IMR-90 (cell line): Measurements from ENCODE around the gene C1QTNF1. TPM values are rescaled to one million over a fixed set of nuclear protein-coding genes. Genes with fewer than 3 reads are reported as not detected.
A peak's percentile ranks its signal among the peaks of the same experiment; 100 is the strongest.

ENCODE experiments used
- ATAC-seq: fragments of 200-7000 bp; cut with Tn5 transposase; 2 replicates; pipeline ENCODE4 v1.9.1; 2020; ENCODE audit warnings: low read depth, mild to moderate bottlenecking, moderate library complexity
- BruUV-seq: library from RNA; stranded (reverse); fragments of 400-500 nt; replicated peaks from 2 replicates; lab custom pipeline; 2021; lab: Mats Ljungman, UMichigan
- CTCF ChIA-PET: fragments of 300-600 bp; formaldehyde crosslinking; extraction: SDS; loops from one replicate; lab custom pipeline; 2021; ENCODE audit warnings: antibody characterized with exemption; lab: Yijun Ruan, JAX
- POLR2A ChIA-PET: fragments of 300-600 bp; sonication (Branson Sonifier 250); formaldehyde crosslinking; loops from one replicate; lab custom pipeline; 2022; ENCODE audit warnings: antibody characterized with exemption; ENCODE audit not compliant: unreplicated experiment; lab: Charles Lee
- DNase-seq: peaks from one replicate; pipeline ENCODE4 v3.0.0; 2013
- H2AFZ ChIP-seq: replicated peaks from 2 replicates; pipeline ENCODE3; 2013; ENCODE audit warnings: low read length, mild to moderate bottlenecking; ENCODE audit not compliant: poor library complexity
- H2AK5ac ChIP-seq: 2 replicates; pipeline ENCODE4 v1.6.1; 2013; ENCODE audit warnings: low read depth, low read length, inconsistent platforms
- H2AK9ac ChIP-seq: replicated peaks from 2 replicates; pipeline ENCODE3; 2013; ENCODE audit warnings: mild to moderate bottlenecking, low read depth, low read length, moderate library complexity; ENCODE audit not compliant: poor library complexity
- H2BK120ac ChIP-seq: 2 replicates; pipeline ENCODE4 v1.6.1; 2013; ENCODE audit warnings: low read depth, low read length, inconsistent platforms
- H2BK15ac ChIP-seq: 3 replicates; pipeline ENCODE4 v1.6.1; 2013; ENCODE audit warnings: low read depth, low read length, inconsistent platforms
- H2BK20ac ChIP-seq: 2 replicates; pipeline ENCODE4 v1.6.1; 2013; ENCODE audit warnings: low read depth, mild to moderate bottlenecking, inconsistent platforms, low read length, moderate library complexity
- H2BK5ac ChIP-seq: 2 replicates; pipeline ENCODE4 v1.6.1; 2013; ENCODE audit warnings: mild to moderate bottlenecking, low read depth, low read length, inconsistent platforms; ENCODE audit not compliant: poor library complexity, severe bottlenecking
- H3K14ac ChIP-seq: replicated peaks from 2 replicates; pipeline ENCODE4 v1.6.1; 2013; ENCODE audit warnings: low read depth, low read length, inconsistent platforms
- H3K18ac ChIP-seq: 2 replicates; pipeline ENCODE4 v1.6.1; 2013; ENCODE audit warnings: low read depth, low read length, control low read depth
- H3K23ac ChIP-seq: 2 replicates; pipeline ENCODE4 v1.6.1; 2013; ENCODE audit warnings: low read depth, low read length, inconsistent platforms
- H3K27ac ChIP-seq: 2 replicates; pipeline ENCODE4 v1.5.1; 2013; ENCODE audit warnings: mild to moderate bottlenecking, control low read depth, low read length; ENCODE audit not compliant: insufficient read depth
- H3K27me3 ChIP-seq: 2 replicates; pipeline ENCODE4 v1.6.1; 2013; ENCODE audit warnings: low read length; ENCODE audit not compliant: control insufficient read depth, insufficient read depth
- H3K36me3 ChIP-seq: 2 replicates; pipeline ENCODE4 v1.6.1; 2013; ENCODE audit warnings: low read length, mixed read lengths; ENCODE audit not compliant: control insufficient read depth, insufficient read depth
- H3K4ac ChIP-seq: 2 replicates; pipeline ENCODE4 v1.6.1; 2013; ENCODE audit warnings: low read depth, low read length, inconsistent platforms
- H3K4me1 ChIP-seq: 2 replicates; pipeline ENCODE4 v1.6.1; 2013; ENCODE audit warnings: low read length, mixed read lengths; ENCODE audit not compliant: control insufficient read depth, insufficient read depth
- H3K4me2 ChIP-seq: 2 replicates; pipeline ENCODE4 v1.6.1; 2013; ENCODE audit warnings: low read depth, mild to moderate bottlenecking, control low read depth, low read length, moderate library complexity
- H3K4me3 ChIP-seq: 2 replicates; pipeline ENCODE4 v1.5.1; 2013; ENCODE audit warnings: low read depth, mild to moderate bottlenecking, control low read depth, low read length, moderate library complexity; ENCODE audit not compliant: insufficient read depth
- H3K56ac ChIP-seq: 2 replicates; pipeline ENCODE4 v1.6.1; 2013; ENCODE audit warnings: low read length, inconsistent platforms; ENCODE audit not compliant: insufficient read depth; ENCODE audit errors: extremely low read depth
- H3K79me1 ChIP-seq, 2 experiments: 2 replicates each; pipeline ENCODE4 v1.6.1; 2013; ENCODE audit warnings: low read length in 2 of 2, inconsistent platforms in 1 of 2, low read depth in 1 of 2
- H3K9ac ChIP-seq: 2 replicates; pipeline ENCODE4 v1.6.1; 2013; ENCODE audit warnings: low read depth, low read length, control low read depth
- H3K9me1 ChIP-seq: 2 replicates; pipeline ENCODE4 v1.6.1; 2013; ENCODE audit warnings: low read length, inconsistent platforms; ENCODE audit not compliant: insufficient read depth
- H3K9me3 ChIP-seq: 2 replicates; pipeline ENCODE4 v1.6.1; 2013; ENCODE audit warnings: low read length; ENCODE audit not compliant: control insufficient read depth, insufficient read depth
- H4K20me1 ChIP-seq: 2 replicates; pipeline ENCODE4 v1.6.1; 2013; ENCODE audit warnings: low read length, inconsistent platforms; ENCODE audit not compliant: insufficient read depth
- H4K5ac ChIP-seq: 2 replicates; pipeline ENCODE4 v1.6.1; 2013; ENCODE audit warnings: mild to moderate bottlenecking, low read depth, low read length, control low read depth
- H4K8ac ChIP-seq, 2 experiments: 2 replicates each; pipeline ENCODE4 v1.6.1; 2013; ENCODE audit warnings: low read depth in 2 of 2, low read length in 2 of 2, control low read depth in 1 of 2, inconsistent platforms in 1 of 2
- H4K91ac ChIP-seq: 2 replicates; pipeline ENCODE4 v1.6.1; 2013; ENCODE audit warnings: low read depth, low read length, inconsistent platforms; ENCODE audit not compliant: insufficient read depth
- BHLHE40 ChIP-seq: fragments of 150-350 bp; IDR thresholded peaks from 2 replicates; pipeline ENCODE4 v1.6.1; 2016; ENCODE audit warnings: mild to moderate bottlenecking, low read depth, low read length
- CTCF ChIP-seq: conservative IDR thresholded peaks from 2 replicates; pipeline ENCODE4 v1.5.1; 2012; ENCODE audit warnings: mild to moderate bottlenecking, low read depth, low read length, improper control_type of control experiment
- ELK1 ChIP-seq: fragments of 150-350 bp; IDR thresholded peaks from 2 replicates; pipeline ENCODE4 v1.6.1; 2016; ENCODE audit warnings: low read depth, mild to moderate bottlenecking, low read length, moderate library complexity, borderline replicate concordance
- MAFK ChIP-seq: IDR thresholded peaks from 2 replicates; pipeline ENCODE4 v1.6.1; 2012; ENCODE audit warnings: low read depth, low read length, improper control_type of control experiment
- MAZ ChIP-seq: IDR thresholded peaks from 2 replicates; pipeline ENCODE4 v1.6.1; 2012; ENCODE audit warnings: low read depth, mild to moderate bottlenecking, low read length, improper control_type of control experiment, moderate library complexity, borderline replicate concordance
- RAD21 ChIP-seq: IDR thresholded peaks from 2 replicates; pipeline ENCODE4 v1.6.1; 2012; ENCODE audit warnings: low read length, improper control_type of control experiment
- SMC3 ChIP-seq: fragments of 150-350 bp; IDR thresholded peaks from 2 replicates; pipeline ENCODE4 v1.6.1; 2016; ENCODE audit warnings: low read depth, mild to moderate bottlenecking, antibody characterized with exemption, low read length, moderate library complexity
- WGBS, 2 experiments: methylation state at CpG; one replicate each; pipeline versions ENCODE4 v1.1.5 to v1.1.7; 2013; ENCODE audit warnings: missing lambda C conversion rate in 2 of 2; ENCODE audit not compliant: insufficient read length in 1 of 2; ENCODE audit errors: extremely low coverage in 2 of 2; 5-methylcytosine and 5-hydroxymethylcytosine counted together
- dilution Hi-C: fragments of 300-500 bp; cut with HindIII; formaldehyde crosslinking; loops from one replicate; pipeline ENCODE4 v1.14.3; 2018; ENCODE audit warnings: low sequenced_read_pairs; ENCODE audit not compliant: unreplicated experiment
- in situ Hi-C: fragments of 300-500 bp; cut with MboI; formaldehyde crosslinking; loops from 3 replicates; pipeline ENCODE4 v1.14.3; 2019; ENCODE audit warnings: low sequenced_read_pairs, inconsistent platforms, mixed read lengths
- intact Hi-C: fragments of 100-400 bp; cut with micrococcal nuclease; formaldehyde crosslinking; loops from 2 replicates; pipeline ENCODE4 v1.10.0; 2022
- polyA plus RNA-seq, 3 experiments: library from polyadenylated mRNA; depleted of rRNA; stranded (reverse); fragments of >200 nt; gene quantifications; 2 replicates each; pipeline ENCODE4 v1.2.3, GENCODE V29; 2012; ENCODE audit warnings: low replicate concordance in 1 of 3
- total RNA-seq: library from RNA; depleted of rRNA; stranded (reverse); fragments of >200 nt; gene quantifications from 2 replicates; pipeline ENCODE4 v1.2.3, GENCODE V29; 2012

C1QTNF1 gene
- total and polyA plus RNA-seq, 2 of the 4 experiments (the other 2 are of a cell fraction), result 3.4 to 8.4 TPM

- CTCF ChIA-PET, result interaction anchor here (0.6 to 2.4 kb wide), 5 partner anchors 12 to 306 kb away, joined by 3 to 20 read pairs (median 4); no protein-coding TSS in a partner anchor
- dilution Hi-C loops (no loop called here), in situ Hi-C loops (loop anchor here (10.0 to 25.0 kb wide), 2 partner anchors 307 to 625 kb away; no protein-coding TSS in a partner anchor), intact Hi-C loops (loop anchor here (1.0 kb wide), 2 partner anchors 306 to 621 kb away; no protein-coding TSS in a partner anchor)
- Histone ChIP-seq H4K8ac (no peak overlapping the region), H2AK5ac (no peak overlapping the region), H3K4me1 (no peaks in the 10 kb centered on the region), H2AK9ac (peak overlapping the region; percentile 35), H4K20me1 (peaks cover 9% of the 10 kb centered on the region; the same call in 1 of the 2 replicates), H3K14ac (no peak overlapping the region), H4K5ac (no peak overlapping the region), H2BK20ac (no peak overlapping the region), H2AFZ (peak overlapping the region; percentile 37), H3K79me1 (no peaks in the 10 kb centered on the region), H3K9me1 (no peaks in the 10 kb centered on the region), H3K56ac (no peak overlapping the region), H3K4me3 (no peak overlapping the region), H3K4me2 (no peak overlapping the region), H3K9ac (no peak overlapping the region), H3K4ac (no peak overlapping the region), H2BK120ac (no peak overlapping the region), H3K23ac (no peak overlapping the region), H3K18ac (no peak overlapping the region), H4K91ac (no peak overlapping the region), H3K27me3 (no peaks in the 10 kb centered on the region), H2BK15ac (no peak overlapping the region), H2BK5ac (no peak overlapping the region), H3K36me3 (peaks cover 13% of the 10 kb centered on the region; the same call in 1 of the 2 replicates), H3K27ac (no peak overlapping the region), H3K9me3 (no peaks in the 10 kb centered on the region)
- TF ChIP-seq BHLHE40 (no peak), SMC3 (peak; percentile 74), ELK1 (no peak), MAZ (no peak), RAD21 (peak; percentile 77), CTCF (peak; percentile 81), MAFK (no peak)
- no TSS peak for BruUV-seq
- peak; percentile 92 for ATAC-seq
- POLR2A ChIA-PET, result no interaction called here
- WGBS, 2 experiments, result 61% methylated on average over 6 of the region's 12 CpGs; no CpG with 5 or more reads in 1 of the 2 experiments
- DNase-seq, result peak; percentile 27
These were observed 63.6 kb downstream of the C1QTNF1 start for GRCh38 chr17:79087428-79088143.
